ENCODE data around the gene CAPNS2. TPM values are rescaled to one million over a fixed set of nuclear protein-coding genes. Genes with fewer than 3 reads are reported as not detected.

CAPNS2 gene
- total RNA-seq, 1 experiment from 2014 or later = 0.28 TPM

- TF ChIP-seq FOXP4 (CRISPR knock-in tag; IDR thresholded peaks at IDR 0.05) = no peak
- TF ChIP-seq NR1H2 (CRISPR knock-in tag; IDR thresholded peaks at IDR 0.05) = no peak
- no peak for TF ChIP-seq RELA (CRISPR knock-in tag; IDR thresholded peaks at IDR 0.05; ENCODE audit: borderline replicate concordance)
- no peak for TF ChIP-seq KAT7 (CRISPR knock-in tag; IDR thresholded peaks at IDR 0.05; ENCODE audit: borderline replicate concordance)
- no peak for TF ChIP-seq PRDM15 (CRISPR knock-in tag; IDR thresholded peaks at IDR 0.05)
- no peak for TF ChIP-seq SMAD3 (CRISPR knock-in tag; IDR thresholded peaks at IDR 0.05; ENCODE audit: borderline replicate concordance)
Measured at GRCh38 chr16:55521792-55522191, 44.7 kb upstream of the CAPNS2 start (continued).

- Mint-ChIP-seq H3K4me3 (no peak overlapping the region), H3K9me3 (peaks cover 12% of the 10 kb centered on the region), H3K27me3 (ENCODE audit: low read depth) (no peaks in the 10 kb centered on the region; the same call in 1 of the 2 replicates), H3K4me1 (peaks cover 5% of the 10 kb centered on the region), H3K27ac (no peak overlapping the region), H3K36me3 (peaks cover 11% of the 10 kb centered on the region)
- CTCF ChIA-PET = interaction anchor here (3.6 kb wide), 1 partner anchor 25 kb away, joined by 17 read pairs; no protein-coding TSS in a partner anchor
- POLR2A ChIA-PET = no interaction called here
- DNase-seq (ENCODE audit: low spot score) (no peak), ATAC-seq (no peak)
- TF ChIP-seq ZNF416 (CRISPR knock-in tag; IDR thresholded peaks at IDR 0.05) = no peak
- TF ChIP-seq HMGA2 (CRISPR knock-in tag; IDR thresholded peaks at IDR 0.05) = no peak
- no peak for TF ChIP-seq CBFB (CRISPR knock-in tag; IDR thresholded peaks at IDR 0.05; ENCODE audit: low read depth)
- no peak for TF ChIP-seq RORB (CRISPR knock-in tag; IDR thresholded peaks at IDR 0.05)
- TF ChIP-seq ZNF532 (CRISPR knock-in tag; IDR thresholded peaks at IDR 0.05; ENCODE audit: borderline replicate concordance) = no peak
- TF ChIP-seq KAT7 (CRISPR knock-in tag; IDR thresholded peaks at IDR 0.05; ENCODE audit: borderline replicate concordance) = no peak
Measured at GRCh38 chr16:55526441-55526840, 40.0 kb upstream of the CAPNS2 start.

GRCh38 chr16:55527885-55528284 is 38.6 kb upstream of the CAPNS2 start:
- no peak overlapping the region for H3K27ac Mint-ChIP-seq
- ChIA-PET CTCF (interaction anchor here (0.6 to 3.4 kb wide), 2 partner anchors 63 to 97 kb away, joined by 3 to 19 read pairs; no protein-coding TSS in a partner anchor), POLR2A (no interaction called here)
- H3K4me3 Mint-ChIP-seq = no peak overlapping the region
- DNase-seq (ENCODE audit: low spot score) (no peak), ATAC-seq (no peak)
- no peaks in the 10 kb centered on the region for H3K36me3 Mint-ChIP-seq
- peaks cover 5% of the 10 kb centered on the region for H3K4me1 Mint-ChIP-seq
- H3K9me3 Mint-ChIP-seq = no peaks in the 10 kb centered on the region
- H3K27me3 Mint-ChIP-seq (ENCODE audit: low read depth) = no peaks in the 10 kb centered on the region
- TF ChIP-seq FOXK1 (CRISPR knock-in tag; IDR thresholded peaks at IDR 0.05) = no peak
- no peak for TF ChIP-seq FOXP4 (CRISPR knock-in tag; IDR thresholded peaks at IDR 0.05)
- no peak for TF ChIP-seq ZNF317 (CRISPR knock-in tag; IDR thresholded peaks at IDR 0.05; ENCODE audit: borderline replicate concordance, low read depth)
- TF ChIP-seq ZNF425 (CRISPR knock-in tag; conservative IDR thresholded peaks at IDR 0.05) = no peak
- TF ChIP-seq EMX1 (CRISPR knock-in tag; IDR thresholded peaks at IDR 0.05) = no peak
- no peak for TF ChIP-seq ZNF121 (CRISPR knock-in tag; IDR thresholded peaks at IDR 0.05)
- TF ChIP-seq ZNF263 (CRISPR knock-in tag; IDR thresholded peaks at IDR 0.05; ENCODE audit: low read depth) = no peak
- no peak for TF ChIP-seq TCF7 (CRISPR knock-in tag; IDR thresholded peaks at IDR 0.05; ENCODE audit: low read depth)
- no peak for TF ChIP-seq NFYB (CRISPR knock-in tag; conservative IDR thresholded peaks at IDR 0.05; ENCODE audit: low read depth)

Measured in WTC11 (cell line).